IPS DF 19.7 (cell line): Measurements from ENCODE around the gene EBF3.

Experiments used
- DNase-seq: peaks from one replicate; pipeline ENCODE4 v3.0.0-alpha.2; 2013; ENCODE audit warnings: low read depth, low spot score

Gene EBF3

GRCh38 chr10:129854158-129854557, 109.9 kb downstream of the EBF3 start:
- no peak for DNase-seq

GRCh38 chr10:129853562-129853903, 110.5 kb downstream of the EBF3 start:
- DNase-seq, result no peak

GRCh38 chr10:129852829-129853561, 111.1 kb downstream of the EBF3 start:
- no peak for DNase-seq

GRCh38 chr10:129851941-129852640, 112.0 kb downstream of the EBF3 start:
- no peak for DNase-seq

GRCh38 chr10:129850790-129851189, 113.3 kb downstream of the EBF3 start:
- no peak for DNase-seq

GRCh38 chr10:129850316-129850715, 113.8 kb downstream of the EBF3 start:
- DNase-seq, result no peak

- DNase-seq, result no peak
Measured at GRCh38 chr10:129849853-129850252, 114.2 kb downstream of the EBF3 start.

- DNase-seq, result no peak
Measured at GRCh38 chr10:129849452-129849750, 114.7 kb downstream of the EBF3 start.

- DNase-seq, result no peak
Measured at GRCh38 chr10:129848696-129849451, 115.2 kb downstream of the EBF3 start.

- no peak for DNase-seq
Measured at GRCh38 chr10:129847741-129848483, 116.2 kb downstream of the EBF3 start.

GRCh38 chr10:129846991-129847391, 117.1 kb downstream of the EBF3 start:
- no peak for DNase-seq

GRCh38 chr10:129845111-129845753, 118.8 kb downstream of the EBF3 start:
- DNase-seq, result no peak

- no peak for DNase-seq
Measured at GRCh38 chr10:129844216-129844766, 119.8 kb downstream of the EBF3 start.

- DNase-seq, result no peak
Measured at GRCh38 chr10:129843702-129844101, 120.4 kb downstream of the EBF3 start.

GRCh38 chr10:129843131-129843541, 120.9 kb downstream of the EBF3 start:
- DNase-seq, result no peak

GRCh38 chr10:129842031-129842430, 122.0 kb downstream of the EBF3 start:
- no peak for DNase-seq

GRCh38 chr10:129841590-129841989, 122.5 kb downstream of the EBF3 start:
- DNase-seq, result no peak

GRCh38 chr10:129841071-129841470, 123.0 kb downstream of the EBF3 start:
- no peak for DNase-seq

GRCh38 chr10:129840196-129840590, 123.9 kb downstream of the EBF3 start:
- no peak for DNase-seq

- DNase-seq, result no peak
Measured at GRCh38 chr10:129839285-129840195, 124.5 kb downstream of the EBF3 start.
